Measurements from ENCODE around the gene TSGA10IP.

Gene TSGA10IP

GRCh38 chr11:65953471-65953870 lies 8.2 kb downstream of the TSGA10IP start:
- Histone ChIP-seq H3K4me1 (ENCODE audit: control insufficient read depth, low read length) (peaks cover 13% of the 10 kb centered on the region), H3K4me2 (ENCODE audit: low read length) (no peak overlapping the region), H3K79me2 (ENCODE audit: control insufficient read depth, low read length) (no peaks in the 10 kb centered on the region), H3K4me3 (ENCODE audit: low read length) (no peak overlapping the region), H3K36me3 (ENCODE audit: control insufficient read depth, low read length) (no peaks in the 10 kb centered on the region), H3K9me3 (ENCODE audit: control insufficient read depth, insufficient read depth, low read length) (no peaks in the 10 kb centered on the region), H3F3A (ENCODE audit: control insufficient read depth, insufficient read depth) (no peaks in the 10 kb centered on the region), H3K9me2 (replicated peaks; ENCODE audit: control insufficient read depth, low read length) (no peaks in the 10 kb centered on the region), H4K20me1 (ENCODE audit: control insufficient read depth, insufficient read depth, low read depth, low read length) (no peaks in the 10 kb centered on the region), H3K27ac (ENCODE audit: low read depth, low read length) (no peak overlapping the region), H3K27me3 (ENCODE audit: control insufficient read depth, low read length) (no peaks in the 10 kb centered on the region)
- TF ChIP-seq EZH2phosphoT487 (IDR thresholded peaks at IDR 0.05; ENCODE audit: borderline replicate concordance, low read length) (no peak), CTCF (IDR thresholded peaks at IDR 0.05; ENCODE audit: low read depth, low read length, poor library complexity, severe bottlenecking) (no peak)

- no peaks in the 10 kb centered on the region for H3K9me2 ChIP-seq (replicated peaks; ENCODE audit: control insufficient read depth, low read length)
- H4K20me1 ChIP-seq (ENCODE audit: control insufficient read depth, insufficient read depth, low read depth, low read length): no peaks in the 10 kb centered on the region
- TF ChIP-seq EZH2phosphoT487 (IDR thresholded peaks at IDR 0.05; ENCODE audit: borderline replicate concordance, low read length): no peak
- TF ChIP-seq CTCF (IDR thresholded peaks at IDR 0.05; ENCODE audit: low read depth, low read length, poor library complexity, severe bottlenecking): no peak
- no peaks in the 10 kb centered on the region for H3K9me3 ChIP-seq (ENCODE audit: control insufficient read depth, insufficient read depth, low read length)
- H3K4me3 ChIP-seq (ENCODE audit: low read length): no peak overlapping the region
- H3K27ac ChIP-seq (ENCODE audit: low read depth, low read length): no peak overlapping the region
- no peak overlapping the region for H3K4me2 ChIP-seq (ENCODE audit: low read length)
- no peaks in the 10 kb centered on the region for H3K36me3 ChIP-seq (ENCODE audit: control insufficient read depth, low read length)
- H3K4me1 ChIP-seq (ENCODE audit: control insufficient read depth, low read length): peaks cover 13% of the 10 kb centered on the region
- no peaks in the 10 kb centered on the region for H3K27me3 ChIP-seq (ENCODE audit: control insufficient read depth, low read length)
- H3K79me2 ChIP-seq (ENCODE audit: control insufficient read depth, low read length): no peaks in the 10 kb centered on the region
- H3F3A ChIP-seq (ENCODE audit: control insufficient read depth, insufficient read depth): no peaks in the 10 kb centered on the region
Observed at GRCh38 chr11:65954771-65955170, 9.5 kb downstream of the TSGA10IP start.

DNA sequence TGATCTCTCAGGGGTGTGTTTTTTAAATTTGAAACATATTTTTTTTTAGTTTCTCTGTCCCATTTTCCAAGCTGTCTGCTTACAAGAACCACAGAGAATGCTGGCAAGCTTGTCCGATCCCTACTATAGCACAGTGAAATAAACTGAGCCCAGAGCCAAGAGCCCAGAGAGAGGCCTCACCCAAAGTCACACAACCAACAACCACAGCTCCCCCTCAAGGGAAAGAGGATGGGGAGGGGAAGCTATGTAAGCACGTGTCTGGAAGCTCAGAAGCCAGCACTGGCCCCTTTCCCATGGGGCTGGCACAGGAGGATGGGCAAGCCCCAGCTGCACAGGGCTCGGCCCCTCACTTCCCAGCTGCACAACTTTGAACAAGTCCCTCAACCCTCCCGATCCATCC lies 13.0 kb downstream of the TSGA10IP start:
- H3K27me3 ChIP-seq (ENCODE audit: control insufficient read depth, low read length): no peaks in the 10 kb centered on the region
- H3K4me2 ChIP-seq (ENCODE audit: low read length): no peak overlapping the region
- peaks cover 12% of the 10 kb centered on the region; the same call in 1 of the 2 replicates for H4K20me1 ChIP-seq (ENCODE audit: control insufficient read depth, insufficient read depth, low read depth, low read length)
- TF ChIP-seq CTCF (IDR thresholded peaks at IDR 0.05; ENCODE audit: low read depth, low read length, poor library complexity, severe bottlenecking) (no peak), EZH2phosphoT487 (IDR thresholded peaks at IDR 0.05; ENCODE audit: borderline replicate concordance, low read length) (no peak)
- no peaks in the 10 kb centered on the region for H3K9me3 ChIP-seq (ENCODE audit: control insufficient read depth, insufficient read depth, low read length)
- no peak overlapping the region for H3K27ac ChIP-seq (ENCODE audit: low read depth, low read length)
- peaks cover 7% of the 10 kb centered on the region for H3K36me3 ChIP-seq (ENCODE audit: control insufficient read depth, low read length)
- H3K4me3 ChIP-seq (ENCODE audit: low read length): no peak overlapping the region
- H3K4me1 ChIP-seq (ENCODE audit: control insufficient read depth, low read length): peaks cover 27% of the 10 kb centered on the region
- H3F3A ChIP-seq (ENCODE audit: control insufficient read depth, insufficient read depth): no peaks in the 10 kb centered on the region
- H3K79me2 ChIP-seq (ENCODE audit: control insufficient read depth, low read length): peaks cover 21% of the 10 kb centered on the region
- H3K9me2 ChIP-seq (replicated peaks; ENCODE audit: control insufficient read depth, low read length): no peaks in the 10 kb centered on the region
